ENCODE data around the gene TBC1D22A.

The TBC1D22A gene

DNA sequence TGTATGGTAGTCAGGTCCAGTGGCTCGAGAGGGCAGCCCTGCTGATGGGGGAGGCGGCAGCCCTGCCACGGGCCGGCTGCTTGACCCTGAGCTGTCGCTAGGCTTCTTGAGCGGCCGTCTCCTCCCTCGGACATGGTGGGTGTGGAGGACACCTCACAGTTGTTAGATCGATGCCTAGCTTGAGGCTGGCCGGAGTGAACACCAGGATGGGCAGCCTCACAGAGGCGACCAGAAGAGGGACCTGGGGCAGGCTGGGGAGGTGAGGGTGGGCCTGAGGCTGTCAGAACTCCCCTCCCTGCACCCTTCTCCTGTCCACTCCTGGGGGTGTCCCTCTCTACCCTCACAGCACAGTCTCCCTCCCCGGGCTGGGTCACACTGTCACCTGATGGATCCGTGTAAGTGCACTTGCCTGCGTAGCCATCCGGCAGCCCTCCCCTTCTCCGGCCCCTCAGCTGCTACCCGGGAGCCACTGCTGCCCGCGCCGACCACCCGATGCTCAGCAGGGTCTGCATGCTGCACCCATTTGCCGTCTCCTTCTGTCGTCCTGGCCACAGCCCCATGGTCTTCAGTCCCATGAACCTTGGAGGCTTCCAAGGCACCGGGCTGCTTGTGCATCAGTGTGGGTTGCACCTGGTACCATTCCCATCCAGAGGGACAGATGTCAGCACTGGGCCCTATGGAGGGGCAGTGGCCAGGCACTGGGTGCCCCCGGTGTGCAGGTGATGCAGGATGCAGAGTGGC lies 394.1 kb downstream of the TBC1D22A start:
- TF ChIP-seq, protein P1, sequence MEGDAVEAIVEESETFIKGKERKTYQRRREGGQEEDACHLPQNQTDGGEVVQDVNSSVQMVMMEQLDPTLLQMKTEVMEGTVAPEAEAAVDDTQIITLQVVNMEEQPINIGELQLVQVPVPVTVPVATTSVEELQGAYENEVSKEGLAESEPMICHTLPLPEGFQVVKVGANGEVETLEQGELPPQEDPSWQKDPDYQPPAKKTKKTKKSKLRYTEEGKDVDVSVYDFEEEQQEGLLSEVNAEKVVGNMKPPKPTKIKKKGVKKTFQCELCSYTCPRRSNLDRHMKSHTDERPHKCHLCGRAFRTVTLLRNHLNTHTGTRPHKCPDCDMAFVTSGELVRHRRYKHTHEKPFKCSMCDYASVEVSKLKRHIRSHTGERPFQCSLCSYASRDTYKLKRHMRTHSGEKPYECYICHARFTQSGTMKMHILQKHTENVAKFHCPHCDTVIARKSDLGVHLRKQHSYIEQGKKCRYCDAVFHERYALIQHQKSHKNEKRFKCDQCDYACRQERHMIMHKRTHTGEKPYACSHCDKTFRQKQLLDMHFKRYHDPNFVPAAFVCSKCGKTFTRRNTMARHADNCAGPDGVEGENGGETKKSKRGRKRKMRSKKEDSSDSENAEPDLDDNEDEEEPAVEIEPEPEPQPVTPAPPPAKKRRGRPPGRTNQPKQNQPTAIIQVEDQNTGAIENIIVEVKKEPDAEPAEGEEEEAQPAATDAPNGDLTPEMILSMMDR (IDR thresholded peaks at IDR 0.05; ENCODE audit: low read depth, low read length), result no peak
- no peaks in the 10 kb centered on the region for H3K9me3 ChIP-seq (ENCODE audit: severe bottlenecking)
- H3K27ac ChIP-seq, result no peak overlapping the region
- no peak overlapping the region for H3K4me3 ChIP-seq (ENCODE audit: low read depth, low read length)
- no peaks in the 10 kb centered on the region for H3K36me3 ChIP-seq
- DNase-seq, result no peak
- no peaks in the 10 kb centered on the region for H3K27me3 ChIP-seq (ENCODE audit: insufficient read depth, low read depth, severe bottlenecking)

DNA sequence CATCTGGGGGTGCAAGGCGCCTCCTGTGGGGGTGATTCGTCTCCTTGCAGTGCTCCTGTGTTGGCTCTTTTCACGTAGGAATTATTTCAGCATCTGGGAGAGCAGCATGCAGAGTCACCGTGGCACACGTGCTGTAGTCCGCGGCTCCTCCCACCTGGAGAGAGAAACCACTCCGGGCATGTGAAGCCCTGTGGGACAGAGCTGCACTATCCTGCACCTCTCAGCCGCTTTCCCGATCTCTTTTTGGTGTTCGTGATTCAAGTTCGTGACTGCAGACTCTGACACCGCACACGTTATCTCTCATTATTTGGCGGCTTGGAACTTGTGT lies 394.6 kb downstream of the TBC1D22A start:
- Histone ChIP-seq H3K4me3 (ENCODE audit: low read depth, low read length) (no peak overlapping the region), H3K36me3 (no peaks in the 10 kb centered on the region), H3K9me3 (ENCODE audit: severe bottlenecking) (no peaks in the 10 kb centered on the region), H3K27ac (no peak overlapping the region), H3K27me3 (ENCODE audit: insufficient read depth, low read depth, severe bottlenecking) (no peaks in the 10 kb centered on the region)
- TF ChIP-seq, protein P1 (IDR thresholded peaks at IDR 0.05; ENCODE audit: low read depth, low read length), result no peak
- DNase-seq, result no peak

DNA sequence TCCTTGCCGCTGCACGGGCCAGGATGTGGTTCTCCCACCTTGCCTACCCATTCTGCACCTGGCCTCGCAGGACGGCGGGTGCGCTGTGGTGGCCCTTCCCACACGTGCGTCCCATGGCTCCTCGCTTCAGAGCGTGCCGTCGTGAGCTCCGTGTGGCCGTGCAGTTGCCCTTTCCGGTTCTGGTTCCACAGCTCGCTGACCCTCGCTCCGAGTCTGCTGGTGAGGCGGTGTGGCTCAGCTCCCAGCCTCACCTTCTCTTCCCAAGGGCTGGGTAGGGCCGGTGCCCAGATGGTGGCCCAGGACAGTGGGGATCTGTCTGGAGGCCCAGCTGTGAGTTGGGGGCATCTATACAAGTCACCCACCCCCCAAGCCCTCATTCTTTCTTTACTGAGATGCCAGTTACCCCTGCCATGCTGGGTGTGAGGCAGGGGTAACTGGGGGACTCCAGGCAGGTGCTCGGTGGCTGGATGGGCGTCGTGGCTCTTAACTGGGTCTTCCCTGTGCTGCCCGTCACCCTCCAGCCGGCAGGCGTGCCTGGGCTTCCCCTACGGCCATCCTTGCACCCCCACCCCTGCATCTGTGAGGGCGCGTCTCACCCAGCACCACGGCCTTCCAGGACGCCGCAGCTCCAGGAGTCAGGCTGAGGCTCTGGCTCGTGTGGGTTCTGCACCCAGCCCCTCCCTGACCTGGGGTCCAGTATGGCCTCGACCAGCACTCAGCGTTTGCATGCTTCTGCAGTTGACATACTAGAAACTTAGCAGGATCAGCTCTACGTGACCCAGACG lies 395.2 kb downstream of the TBC1D22A start:
- H3K36me3 ChIP-seq, result no peaks in the 10 kb centered on the region
- H3K9me3 ChIP-seq (ENCODE audit: severe bottlenecking), result no peaks in the 10 kb centered on the region
- TF ChIP-seq, protein P1 (IDR thresholded peaks at IDR 0.05; ENCODE audit: low read depth, low read length), result no peak
- no peak for DNase-seq
- H3K27ac ChIP-seq, result no peak overlapping the region
- no peaks in the 10 kb centered on the region for H3K27me3 ChIP-seq (ENCODE audit: insufficient read depth, low read depth, severe bottlenecking)
- no peak overlapping the region for H3K4me3 ChIP-seq (ENCODE audit: low read depth, low read length)

DNA sequence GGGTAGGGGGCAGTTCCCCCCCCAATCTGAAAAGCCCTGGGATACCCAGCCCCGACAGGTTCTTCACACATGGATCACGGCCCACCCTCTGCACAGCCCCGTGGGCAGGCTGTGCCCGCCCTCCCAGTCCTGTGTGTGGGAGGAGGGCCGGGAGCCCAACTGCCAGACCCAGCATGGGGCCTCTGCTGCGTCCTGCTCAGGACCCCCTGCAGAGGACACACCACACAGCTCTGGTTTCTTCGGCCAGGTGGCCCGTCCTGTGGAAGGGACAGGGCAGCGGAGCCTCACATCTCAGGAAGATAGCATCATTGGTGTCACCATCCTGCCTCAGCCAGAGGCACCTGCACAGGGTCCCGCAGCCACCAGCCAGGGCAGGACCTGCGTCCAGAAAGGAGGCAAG lies 396.0 kb downstream of the TBC1D22A start:
- DNase-seq, result no peak
- H3K9me3 ChIP-seq (ENCODE audit: severe bottlenecking), result no peaks in the 10 kb centered on the region
- no peak overlapping the region for H3K27ac ChIP-seq
- no peaks in the 10 kb centered on the region for H3K27me3 ChIP-seq (ENCODE audit: insufficient read depth, low read depth, severe bottlenecking)
- H3K4me3 ChIP-seq (ENCODE audit: low read depth, low read length), result no peak overlapping the region
- no peaks in the 10 kb centered on the region for H3K36me3 ChIP-seq
- TF ChIP-seq, protein P1 (IDR thresholded peaks at IDR 0.05; ENCODE audit: low read depth, low read length), result no peak

DNA sequence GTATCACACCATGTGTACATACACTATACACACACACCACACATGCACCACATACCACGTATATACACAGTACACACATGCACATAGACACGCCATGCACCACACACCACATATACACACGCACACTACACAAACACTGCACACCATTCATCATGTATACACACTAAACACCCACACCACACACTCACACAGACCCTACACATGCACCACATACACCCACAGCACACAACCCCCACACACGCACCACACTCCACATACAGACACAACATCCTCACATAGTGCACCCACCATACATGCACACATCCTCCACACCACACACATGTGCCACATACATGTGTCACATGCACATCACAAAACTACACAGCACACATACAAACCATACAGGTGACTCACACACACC lies 397.1 kb downstream of the TBC1D22A start:
- Histone ChIP-seq H3K9me3 (ENCODE audit: severe bottlenecking) (no peaks in the 10 kb centered on the region), H3K36me3 (no peaks in the 10 kb centered on the region), H3K27ac (no peak overlapping the region), H3K4me3 (ENCODE audit: low read depth, low read length) (no peak overlapping the region), H3K27me3 (ENCODE audit: insufficient read depth, low read depth, severe bottlenecking) (no peaks in the 10 kb centered on the region)
- TF ChIP-seq, protein P1 (IDR thresholded peaks at IDR 0.05; ENCODE audit: low read depth, low read length), result no peak
- DNase-seq, result no peak
